UCSD-AML1 (cell line): Measurements from ENCODE around the gene SPSB3.
"Not testable (repeated sequence)": the region's sequence is repeated elsewhere in the genome, so short reads cannot be mapped to it uniquely, and the experiment has no call there.

Source experiments
- DNase-seq: peaks from one replicate; lab custom pipeline; 2025; ENCODE audit not compliant: unreplicated experiment; lab: John Stamatoyannopoulos, UW

Gene SPSB3

DNA sequence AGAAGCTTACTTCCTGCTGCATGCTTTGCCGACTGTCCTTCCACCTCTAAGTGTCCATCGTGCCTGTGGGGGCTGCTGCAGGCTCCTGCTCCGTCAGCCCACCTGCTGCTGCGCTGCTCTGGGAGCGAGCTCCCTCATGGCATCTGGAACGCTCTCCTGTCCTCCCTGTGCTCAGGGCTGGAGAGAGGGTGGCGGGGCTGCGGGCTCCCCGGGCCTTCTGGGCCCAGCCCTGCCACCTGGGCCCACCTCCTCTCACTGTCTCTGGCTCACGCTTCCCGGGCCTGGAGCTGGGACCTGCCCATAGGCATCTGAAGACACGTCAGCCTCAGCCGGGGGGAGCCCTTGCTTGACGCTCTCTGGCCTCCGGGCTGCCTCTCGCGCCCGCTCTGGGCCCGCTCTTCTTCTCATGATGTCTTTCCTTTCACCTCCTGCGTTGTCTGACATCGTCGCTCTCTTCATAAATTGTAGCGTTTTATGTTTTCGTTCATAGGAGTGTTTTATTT is 38.0 kb downstream of the SPSB3 start:
- DNase-seq: no peak

DNA sequence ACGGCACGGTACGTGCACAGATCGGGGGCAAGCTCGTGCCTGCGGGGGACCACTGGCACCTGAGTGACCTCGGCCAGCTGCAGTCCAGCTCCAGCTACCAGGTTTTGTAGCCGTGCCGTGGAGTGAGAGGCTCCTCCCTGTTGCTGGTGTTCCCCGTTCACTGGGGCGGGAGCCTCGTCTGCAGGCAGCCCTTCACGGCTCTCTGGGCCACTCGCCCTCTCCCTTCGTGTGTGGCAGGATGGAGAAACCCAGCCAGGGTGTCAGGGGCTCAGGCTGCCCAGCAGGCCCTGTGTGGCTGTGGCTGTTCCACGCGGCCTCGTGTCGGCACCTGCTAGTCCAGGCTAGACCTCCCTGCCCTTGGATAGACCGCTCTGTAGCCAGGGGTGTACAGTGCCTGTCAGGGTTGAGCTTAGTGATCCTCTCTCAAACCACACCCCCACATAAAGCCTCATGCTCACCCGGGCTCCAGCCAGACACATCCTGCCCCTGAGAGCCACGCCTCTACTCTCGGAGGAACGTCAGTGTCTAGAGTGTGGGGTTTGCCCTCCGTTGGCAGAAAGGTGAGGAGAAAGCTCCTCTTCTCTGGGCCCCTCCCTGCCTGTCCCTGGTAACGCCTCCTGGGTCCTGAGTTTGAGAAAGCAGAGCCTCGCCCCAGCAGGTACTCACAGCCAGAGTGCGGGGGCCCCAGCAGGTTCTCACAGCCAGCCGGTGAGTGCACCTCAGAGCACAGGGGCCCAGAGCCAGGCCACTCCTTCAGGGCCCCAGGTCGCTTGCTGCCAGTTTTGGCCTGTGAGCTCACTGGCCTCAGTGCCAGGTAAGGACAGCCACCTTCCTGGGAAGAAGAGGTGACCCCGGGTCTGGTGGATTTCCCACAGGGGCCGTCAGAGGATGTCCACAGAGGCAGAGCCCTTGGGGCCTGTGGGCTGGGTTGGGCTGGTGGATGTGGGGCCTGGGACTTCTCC is 38.7 kb downstream of the SPSB3 start:
- DNase-seq: no peak

- DNase-seq: no peak
Observed at GRCh38 chr16:1741553-1742165, 40.7 kb downstream of the SPSB3 start.

- DNase-seq: no peak
Observed at GRCh38 chr16:1740781-1741490, 41.4 kb downstream of the SPSB3 start.

GRCh38 chr16:1740234-1740633 is 42.1 kb downstream of the SPSB3 start:
- no peak for DNase-seq

DNA sequence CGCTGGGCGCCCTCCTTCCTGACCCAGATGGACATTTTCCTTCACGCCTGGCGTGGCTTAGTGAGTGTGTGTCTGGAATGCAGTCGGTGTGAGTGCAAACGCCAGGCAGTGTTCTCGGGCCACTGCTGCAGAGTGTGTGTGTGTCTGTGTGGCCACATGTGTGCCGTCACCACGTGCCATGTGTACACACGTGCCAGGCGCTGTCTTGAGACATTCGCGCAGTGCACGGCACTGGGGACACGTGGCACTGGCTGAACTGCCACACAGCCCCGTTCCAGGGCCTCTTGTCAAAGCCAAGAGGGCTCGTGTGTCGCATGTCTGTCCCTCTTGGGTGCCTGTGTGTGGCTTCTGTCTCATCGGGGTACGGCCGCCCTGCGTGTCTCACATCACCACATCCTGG is 47.6 kb downstream of the SPSB3 start:
- DNase-seq: no peak

GRCh38 chr16:1734123-1734522 is 48.2 kb downstream of the SPSB3 start:
- no peak for DNase-seq

DNA sequence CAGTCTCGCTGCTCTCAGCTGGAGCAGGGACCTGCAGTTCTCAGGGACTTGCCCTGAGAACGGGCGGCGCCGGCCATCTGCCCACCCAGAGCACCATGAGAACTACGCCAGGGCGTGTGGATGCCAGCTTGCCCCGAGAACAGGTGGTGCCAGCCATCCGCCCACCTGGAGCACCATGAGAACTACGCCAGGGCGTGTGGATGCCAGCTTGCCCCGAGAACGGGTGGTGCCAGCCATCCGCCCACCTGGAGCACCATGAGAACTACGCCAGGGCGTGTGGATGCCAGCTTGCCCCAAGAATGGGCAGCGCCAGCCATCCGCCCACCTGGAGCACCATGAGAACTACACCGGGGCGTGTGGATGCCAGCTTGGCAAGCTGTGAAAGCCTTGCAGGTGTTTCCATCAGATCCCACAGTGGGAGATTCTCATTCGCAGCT is 49.8 kb downstream of the SPSB3 start:
- DNase-seq: not testable (repeated sequence)

DNA sequence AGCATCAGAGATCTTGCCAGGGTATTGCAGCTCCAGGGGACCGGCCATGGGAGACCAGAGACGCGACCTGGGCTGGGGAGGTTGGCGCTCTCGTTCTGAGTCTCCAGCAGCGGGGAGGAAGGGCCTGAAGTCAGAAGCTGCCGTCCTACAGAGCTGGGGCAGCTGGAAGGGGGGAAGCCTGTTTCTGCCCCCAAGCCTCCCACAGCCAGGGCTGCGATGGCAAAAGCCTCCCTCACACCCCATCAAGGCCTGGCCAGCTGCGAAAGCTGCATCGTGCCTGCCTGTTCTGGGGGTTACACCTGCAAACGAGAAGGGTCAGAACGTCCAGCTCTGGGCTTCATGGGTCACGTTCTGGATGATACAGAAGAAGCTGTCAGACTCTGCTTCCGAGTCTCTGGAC is 50.3 kb downstream of the SPSB3 start:
- no peak for DNase-seq

GRCh38 chr16:1731603-1732002 is 50.8 kb downstream of the SPSB3 start:
- no peak for DNase-seq

DNA sequence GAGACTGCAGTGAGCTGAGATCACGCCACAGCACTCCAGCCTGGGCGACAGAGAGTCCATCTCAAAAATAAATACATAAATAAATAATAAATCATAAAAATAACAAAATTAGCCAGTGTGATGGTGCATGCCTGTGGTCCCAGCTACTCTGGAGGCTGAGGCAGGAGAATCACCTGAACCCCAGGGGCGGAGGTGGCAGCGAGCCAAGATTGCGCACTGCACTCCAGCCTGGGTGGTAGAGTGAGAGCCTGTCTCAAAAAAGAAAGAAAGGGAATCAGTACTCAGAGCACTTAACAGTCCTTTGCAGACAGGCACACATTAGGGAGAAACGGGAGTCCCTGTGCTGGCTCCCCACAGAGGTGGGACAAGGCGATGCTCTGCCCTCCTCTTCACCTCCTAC is 51.3 kb downstream of the SPSB3 start:
- no peak for DNase-seq

DNA sequence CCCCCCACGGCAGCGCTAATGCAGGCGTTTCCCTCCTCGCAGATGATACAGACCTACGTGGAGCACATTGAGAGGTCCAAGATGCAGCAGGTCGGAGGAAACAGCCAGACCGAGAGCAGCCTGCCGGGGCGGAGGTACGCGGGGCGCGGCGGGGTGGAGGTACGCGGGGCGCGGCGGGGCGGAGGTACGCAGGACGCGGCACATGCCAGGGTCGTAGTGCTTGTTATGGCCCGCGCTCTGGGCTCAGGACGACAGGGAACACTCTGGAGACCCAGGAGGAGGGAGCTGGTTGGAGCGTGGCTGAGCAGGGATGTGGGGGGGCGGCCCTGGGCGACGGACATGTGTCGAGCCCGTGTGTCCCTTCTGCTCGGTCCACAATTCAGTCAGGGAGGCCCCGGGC is 52.9 kb downstream of the SPSB3 start:
- DNase-seq: no peak

- no peak for DNase-seq
Observed at GRCh38 chr16:1729026-1729425, 53.3 kb downstream of the SPSB3 start.

GRCh38 chr16:1727651-1728624 is 54.4 kb downstream of the SPSB3 start:
- DNase-seq: no peak
